Erythroblast (primary cell): ENCODE results near the gene KL.

Source experiments
- GATA1 ChIP-seq: IDR thresholded peaks from 2 replicates; pipeline ENCODE4 v1.6.1; 2011; ENCODE audit warnings: low read depth, mild to moderate bottlenecking, control low read depth, low read length, moderate library complexity
- POLR2A ChIP-seq: IDR thresholded peaks from 2 replicates; pipeline ENCODE4 v1.6.1; 2011; ENCODE audit warnings: mild to moderate bottlenecking, low read length

GRCh38 chr13:33114146-33114545 is 97.9 kb downstream of the KL start:
- TF ChIP-seq POLR2A = no peak
- no peak for TF ChIP-seq GATA1
